Renal cortex interstitium (tissue), 11 donors: ENCODE measurements around the gene SPAG5. TPM values are rescaled to one million over a fixed set of nuclear protein-coding genes. Genes with fewer than 3 reads are reported as not detected.

Source experiments
- DNase-seq, 11 donors: peaks; one replicate each; pipeline ENCODE4 v3.0.0-alpha.2; 2013; ENCODE audit warnings: low read depth in 9 of 11, low spot score in 4 of 11; ENCODE audit errors: extremely low read depth in 1 of 11
- polyA plus RNA-seq, 3 donors: library from polyadenylated mRNA; unstranded; fragments of 120-200 nt; gene quantifications; one replicate each; pipeline ENCODE4 v1.2.1, GENCODE V29; 2013; ENCODE audit not compliant: insufficient read length in 3 of 3

The SPAG5 gene
- polyA plus RNA-seq, 3 donors, result 54.1 to 70.3 (median 68.1) TPM

GRCh38 chr17:28532050-28532960 is 66.5 kb downstream of the SPAG5 start:
- peak in 2 of 11 donors; percentile 24 to 29 for DNase-seq

- DNase-seq, result no peak
These were observed 67.9 kb downstream of the SPAG5 start for GRCh38 chr17:28530926-28531325.

- no peak for DNase-seq
These were observed 68.6 kb downstream of the SPAG5 start for GRCh38 chr17:28530250-28530649.

DNA sequence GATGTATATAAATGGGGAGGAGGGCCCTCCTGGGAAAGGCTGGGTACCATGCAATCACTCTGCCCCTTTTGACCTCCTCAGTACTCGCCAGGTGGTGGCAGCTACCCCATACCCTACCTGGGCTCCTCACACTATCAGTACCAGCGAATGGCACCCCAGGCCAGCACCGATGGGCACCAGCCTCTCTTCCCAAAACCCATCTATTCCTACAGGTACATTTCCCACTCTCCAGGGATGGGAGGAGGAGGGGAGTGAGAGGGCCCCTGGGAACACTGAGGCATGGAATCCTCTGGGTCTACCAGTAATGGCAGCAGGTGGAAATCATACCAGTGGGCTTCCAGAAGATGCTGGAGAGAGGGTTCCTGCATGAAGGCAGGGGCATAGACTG is 69.8 kb downstream of the SPAG5 start:
- no peak for DNase-seq

GRCh38 chr17:28528327-28529012 is 70.4 kb downstream of the SPAG5 start:
- no peak for DNase-seq

GRCh38 chr17:28527859-28528258 is 71.0 kb downstream of the SPAG5 start:
- no peak for DNase-seq

Other genes with a start within 250 kb of the SPAG5 start
- 10 to 100 TPM; 87.4 to 92.1 (median 88.0) TPM for gene POLDIP2, start 241.5 kb downstream of the SPAG5 start, polyA plus RNA-seq
- gene SEBOX, start 233.8 kb downstream of the SPAG5 start, polyA plus RNA-seq, result not detected
- gene VTN, start 228.7 kb downstream of the SPAG5 start, polyA plus RNA-seq, result 10 to 100 TPM; 15.4 to 26.1 (median 19.4) TPM
- gene SARM1, start 227.3 kb downstream of the SPAG5 start, polyA plus RNA-seq, result 10 to 100 TPM; 10.5 to 15.9 (median 15.4) TPM
- 10 to 100 TPM; 12.5 to 15.1 (median 13.5) TPM for gene SLC46A1, start 192.8 kb downstream of the SPAG5 start, polyA plus RNA-seq
- gene SLC13A2, start 125.4 kb downstream of the SPAG5 start, polyA plus RNA-seq, result 10 to 100 TPM; 12.2 to 16.7 (median 13.3) TPM
- under 1 TPM; 0.49 to 0.92 (median 0.68) TPM for gene FOXN1, start 92.7 kb downstream of the SPAG5 start, polyA plus RNA-seq
- 10 to 100 TPM; 53.8 to 63.2 (median 59.6) TPM for gene UNC119, start 46.4 kb downstream of the SPAG5 start, polyA plus RNA-seq
- gene PIGS, start 27.5 kb downstream of the SPAG5 start, polyA plus RNA-seq, result 10 to 100 TPM; 94.7 to 98.0 (median 94.9) TPM
- 10 to 100 TPM; 26.5 to 28.3 (median 27.3) TPM for gene ALDOC, start 22.1 kb downstream of the SPAG5 start, polyA plus RNA-seq
- gene RSKR, start 15.2 kb upstream of the SPAG5 start, polyA plus RNA-seq, result 10 to 100 TPM; 12.2 to 31.0 (median 14.7) TPM
- 100 to 1,000 TPM in 1 of 3 donors, 10 to 100 TPM in 2; 93.5 to 100 (median 94.8) TPM for gene BLTP2, start 46.1 kb upstream of the SPAG5 start, polyA plus RNA-seq
- 10 to 100 TPM; 80.2 to 85.8 (median 81.8) TPM for gene SDF2, start 62.9 kb upstream of the SPAG5 start, polyA plus RNA-seq
- gene SUPT6H, start 63.2 kb upstream of the SPAG5 start, polyA plus RNA-seq, result 10 to 100 TPM; 71.4 to 75.8 (median 72.4) TPM
- 1 to 10 TPM; 5.9 to 8.7 (median 6.6) TPM for gene PROCA1, start 112.9 kb upstream of the SPAG5 start, polyA plus RNA-seq
- gene RAB34, start 118.8 kb upstream of the SPAG5 start, polyA plus RNA-seq, result 100 to 1,000 TPM; 169 to 186 (median 184) TPM
- gene RPL23A, start 121.0 kb upstream of the SPAG5 start, polyA plus RNA-seq, result 100 to 1,000 TPM; 834 to 981 (median 852) TPM
- 10 to 100 TPM; 14.7 to 16.3 (median 16.1) TPM for gene TLCD1, start 127.2 kb upstream of the SPAG5 start, polyA plus RNA-seq
- 10 to 100 TPM in 1 of 3 donors, 1 to 10 TPM in 2; 8.3 to 14.5 (median 8.4) TPM for gene NEK8, start 129.8 kb upstream of the SPAG5 start, polyA plus RNA-seq
- gene TRAF4, start 145.0 kb upstream of the SPAG5 start, polyA plus RNA-seq, result 100 to 1,000 TPM; 107 to 149 (median 126) TPM
- gene FAM222B, start 243.8 kb upstream of the SPAG5 start, polyA plus RNA-seq, result 10 to 100 TPM; 20.8 to 22.0 (median 21.4) TPM